Lower leg skin (tissue), 3 donors: Measurements from ENCODE around the gene DMAC1.

Experiments used
- POLR2A ChIP-seq, 2 donors: fragments of 450-650 bp; IDR thresholded peaks; one replicate each; pipeline ENCODE4 v1.6.1; 2016 to 2017; ENCODE audit warnings: antibody characterized with exemption in 2 of 2, mild to moderate bottlenecking in 1 of 2, moderate library complexity in 1 of 2
- TF ChIP-seq, protein P1 (sequence below), 3 donors: fragments of 450-650 bp; IDR thresholded peaks; one replicate each; pipeline ENCODE4 v1.5.1; 2016; ENCODE audit warnings: antibody characterized with exemption in 3 of 3, mild to moderate bottlenecking in 3 of 3, moderate library complexity in 2 of 3

DNA sequence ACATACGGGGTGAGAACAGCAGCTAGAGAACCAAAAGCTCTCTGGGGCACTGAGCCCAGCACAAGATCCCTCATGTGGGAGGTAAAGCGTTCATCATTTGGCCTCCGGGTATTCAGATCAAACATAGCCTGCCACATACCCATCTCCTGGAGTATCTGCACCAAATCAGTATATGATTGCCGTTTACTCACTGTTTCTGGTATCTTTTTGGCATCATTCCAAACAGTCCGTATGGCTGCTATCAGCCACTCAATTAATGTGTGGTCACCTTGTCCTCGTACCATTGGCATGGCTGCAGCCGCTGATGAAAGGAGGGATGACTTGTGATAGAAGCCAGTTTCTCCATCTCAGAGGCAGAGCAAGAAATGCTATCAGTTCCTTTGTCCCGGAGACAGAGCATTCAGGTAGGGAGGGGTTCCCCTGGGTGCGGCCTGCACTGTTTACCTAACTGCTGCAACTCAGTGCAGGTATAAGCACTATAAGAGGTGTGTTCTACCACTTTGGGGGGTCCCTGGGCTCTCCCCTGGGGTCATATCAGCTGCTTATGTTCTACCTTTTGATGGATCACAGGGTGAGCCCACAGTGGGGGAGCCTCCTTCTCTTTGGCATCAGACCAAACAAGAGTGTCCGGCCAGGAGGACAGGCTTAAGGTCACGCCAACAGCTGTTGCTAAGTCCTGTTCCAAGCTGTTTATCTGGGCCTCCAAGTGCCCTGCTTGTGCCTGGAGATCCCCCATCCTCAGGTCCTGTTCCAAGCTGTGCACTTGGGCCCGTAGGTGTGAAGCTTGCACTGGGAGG, 9.4 kb downstream of the DMAC1 start:
- TF ChIP-seq, protein P1, sequence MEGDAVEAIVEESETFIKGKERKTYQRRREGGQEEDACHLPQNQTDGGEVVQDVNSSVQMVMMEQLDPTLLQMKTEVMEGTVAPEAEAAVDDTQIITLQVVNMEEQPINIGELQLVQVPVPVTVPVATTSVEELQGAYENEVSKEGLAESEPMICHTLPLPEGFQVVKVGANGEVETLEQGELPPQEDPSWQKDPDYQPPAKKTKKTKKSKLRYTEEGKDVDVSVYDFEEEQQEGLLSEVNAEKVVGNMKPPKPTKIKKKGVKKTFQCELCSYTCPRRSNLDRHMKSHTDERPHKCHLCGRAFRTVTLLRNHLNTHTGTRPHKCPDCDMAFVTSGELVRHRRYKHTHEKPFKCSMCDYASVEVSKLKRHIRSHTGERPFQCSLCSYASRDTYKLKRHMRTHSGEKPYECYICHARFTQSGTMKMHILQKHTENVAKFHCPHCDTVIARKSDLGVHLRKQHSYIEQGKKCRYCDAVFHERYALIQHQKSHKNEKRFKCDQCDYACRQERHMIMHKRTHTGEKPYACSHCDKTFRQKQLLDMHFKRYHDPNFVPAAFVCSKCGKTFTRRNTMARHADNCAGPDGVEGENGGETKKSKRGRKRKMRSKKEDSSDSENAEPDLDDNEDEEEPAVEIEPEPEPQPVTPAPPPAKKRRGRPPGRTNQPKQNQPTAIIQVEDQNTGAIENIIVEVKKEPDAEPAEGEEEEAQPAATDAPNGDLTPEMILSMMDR (IDR thresholded peaks at IDR 0.05) = no peak
- no peak for TF ChIP-seq POLR2A (IDR thresholded peaks at IDR 0.05)
